HCT116 (cell line): ENCODE data around the gene EPHB2. TPM values are rescaled to one million over a fixed set of nuclear protein-coding genes. Genes with fewer than 3 reads are reported as not detected.

Experiments used
- ATAC-seq: fragments of 200-7000 bp; cut with Tn5 transposase; 2 replicates; pipeline ENCODE4 v1.9.1; 2020; ENCODE audit warnings: mild to moderate bottlenecking, moderate library complexity
- BruUV-seq: library from RNA; stranded (reverse); fragments of 400-500 nt; replicated peaks from 2 replicates; lab custom pipeline; 2021; lab: Mats Ljungman, UMichigan
- CTCF ChIA-PET: fragments of 300-600 bp; sonication (Branson Sonifier 250); formaldehyde crosslinking; loops from one replicate; lab custom pipeline; 2021; ENCODE audit warnings: antibody characterized with exemption; lab: Charles Lee
- POLR2A ChIA-PET: fragments of 300-600, 350-600 bp; sonication (Branson Sonifier 250); formaldehyde crosslinking; loops from one replicate; lab custom pipeline; 2021; ENCODE audit warnings: antibody characterized with exemption; lab: Charles Lee
- RAD21 ChIA-PET, 2 experiments: fragments of 300-600 bp; sonication (Branson Sonifier 250); formaldehyde crosslinking; loops; one replicate each; lab custom pipeline; 2023; ENCODE audit warnings: low total read pairs in 2 of 2; ENCODE audit not compliant: uncharacterized antibody in 2 of 2, unreplicated experiment in 2 of 2, low non-redundant PET in 1 of 2; lab: Charles Lee
- DNase-seq: peaks from one replicate; pipeline ENCODE4 v3.0.0-alpha.2; 2010; ENCODE audit warnings: low read depth, low spot score
- H2AFZ ChIP-seq: fragments of 200-600 bp; shearing (Covaris generic), sonication (generic); 2 replicates; pipeline ENCODE4 v1.6.1; 2017; ENCODE audit warnings: low read depth, mixed run types, mixed read lengths, antibody characterized with exemption, low read length; ENCODE audit not compliant: poor library complexity, severe bottlenecking
- H3K27ac ChIP-seq: 2 replicates; pipeline ENCODE4 v1.5.1; 2012; ENCODE audit warnings: low read depth, low read length
- H3K27me3 ChIP-seq: fragments of 200-600 bp; sonication (generic); 2 replicates; pipeline ENCODE4 v1.6.1; 2016; ENCODE audit warnings: mixed run types, low read length, mixed read lengths; ENCODE audit not compliant: insufficient read depth
- H3K36me3 ChIP-seq, 2 experiments: fragments of 200-500 bp in 1 of 2; fragments of 200-600 bp in 1 of 2; sonication (Bioruptor generic) in 1 of 2; sonication (generic) in 1 of 2; 2 replicates each; pipeline versions ENCODE4 v1.5.1 to v1.6.1; 2014 to 2016; ENCODE audit warnings: low read length in 2 of 2, inconsistent platforms in 1 of 2, mixed read lengths in 1 of 2, mixed run types in 1 of 2; ENCODE audit not compliant: insufficient read depth in 2 of 2, control insufficient read depth in 1 of 2
- H3K4me1 ChIP-seq, 2 experiments: fragments of 200-600 bp in 1 of 2; sonication (generic) in 1 of 2; 2 replicates each; pipeline versions ENCODE4 v1.5.1 to v1.6.1; 2012 to 2017; ENCODE audit warnings: low read length in 2 of 2, inconsistent platforms in 1 of 2, mild to moderate bottlenecking in 1 of 2, mixed read lengths in 1 of 2, mixed run types in 1 of 2, moderate library complexity in 1 of 2; ENCODE audit not compliant: insufficient read depth in 2 of 2, control insufficient read depth in 1 of 2
- H3K4me2 ChIP-seq: fragments of 200-600 bp; sonication (generic); 2 replicates; pipeline ENCODE4 v1.6.1; 2017; ENCODE audit warnings: mixed run types, low read length, mixed read lengths
- H3K4me3 ChIP-seq, 2 experiments: fragments of 200-600 bp in 1 of 2; sonication (generic) in 1 of 2; replicated peaks in 1 of 2; 2 replicates each; pipeline ENCODE4 v1.5.1; 2011 to 2016; ENCODE audit warnings: low read length in 2 of 2, control low read depth in 1 of 2, low read depth in 1 of 2, mild to moderate bottlenecking in 1 of 2, mixed read lengths in 1 of 2, mixed run types in 1 of 2
- H3K79me2 ChIP-seq: fragments of 200-600 bp; sonication (generic); 2 replicates; pipeline ENCODE4 v1.6.1; 2017; ENCODE audit warnings: mild to moderate bottlenecking, mixed run types, low read length, moderate library complexity, mixed read lengths; ENCODE audit not compliant: insufficient read depth
- H3K9ac ChIP-seq: fragments of 200-600 bp; sonication (generic); 2 replicates; pipeline ENCODE4 v1.6.1; 2016; ENCODE audit warnings: low read length, mixed read lengths
- H3K9me2 ChIP-seq: fragments of 200-600 bp; sonication (generic), shearing (Covaris generic); 2 replicates; pipeline ENCODE4 v1.6.1; 2017; ENCODE audit warnings: mixed run types, mild to moderate bottlenecking, moderate library complexity; ENCODE audit not compliant: insufficient read depth
- H3K9me3 ChIP-seq, 2 experiments: fragments of 200-500 bp in 1 of 2; fragments of 200-600 bp in 1 of 2; sonication (Bioruptor generic) in 1 of 2; sonication (generic) in 1 of 2; 2 replicates each; pipeline ENCODE4 v1.6.1; 2014 to 2017; ENCODE audit warnings: low read length in 2 of 2, mixed read lengths in 2 of 2, inconsistent platforms in 1 of 2, low read depth in 1 of 2, mild to moderate bottlenecking in 1 of 2, mixed run types in 1 of 2, moderate library complexity in 1 of 2; ENCODE audit not compliant: control insufficient read depth in 1 of 2, insufficient read depth in 1 of 2
- H4K20me1 ChIP-seq: fragments of 200-600 bp; sonication (generic), shearing (Covaris generic); 2 replicates; pipeline ENCODE4 v1.6.1; 2017; ENCODE audit warnings: mixed run types, mild to moderate bottlenecking, moderate library complexity; ENCODE audit not compliant: insufficient read depth
- CEBPB ChIP-seq: IDR thresholded peaks from 2 replicates; pipeline ENCODE4 v1.6.1; 2012; ENCODE audit warnings: low read depth
- ELF1 ChIP-seq: IDR thresholded peaks from 2 replicates; pipeline ENCODE4 v1.6.1; 2012; ENCODE audit warnings: low read depth, borderline replicate concordance
- EZH2 ChIP-seq: fragments of 200-600 bp; sonication (generic); IDR thresholded peaks from 2 replicates; pipeline ENCODE4 v1.6.1; 2017; ENCODE audit warnings: antibody characterized with exemption, mixed run types
- EZH2phosphoT487 ChIP-seq: fragments of 200-600 bp; IDR thresholded peaks from 2 replicates; pipeline ENCODE4 v1.6.1; 2018; ENCODE audit warnings: antibody characterized with exemption, borderline replicate concordance
- POLR2AphosphoS5 ChIP-seq: IDR thresholded peaks from 2 replicates; pipeline ENCODE4 v1.6.1; 2011; ENCODE audit warnings: mild to moderate bottlenecking, low read depth, low read length, moderate library complexity
- RAD21 ChIP-seq: IDR thresholded peaks from 2 replicates; pipeline ENCODE4 v1.6.1; 2012; ENCODE audit warnings: low read depth, mild to moderate bottlenecking
- SIN3A ChIP-seq: IDR thresholded peaks from 2 replicates; pipeline ENCODE4 v1.6.1; 2012; ENCODE audit warnings: low read depth
- SRF ChIP-seq: IDR thresholded peaks from 2 replicates; pipeline ENCODE4 v1.6.1; 2012; ENCODE audit warnings: low read depth
- YY1 ChIP-seq: IDR thresholded peaks from 2 replicates; pipeline ENCODE4 v1.6.1; 2011; ENCODE audit warnings: low read length, low read depth, moderate library complexity, mild to moderate bottlenecking; ENCODE audit not compliant: insufficient replicate concordance; ENCODE audit errors: extremely low read depth
- ZBTB33 ChIP-seq: IDR thresholded peaks from 2 replicates; pipeline ENCODE4 v1.6.1; 2011; ENCODE audit warnings: mild to moderate bottlenecking, low read length, moderate library complexity; ENCODE audit not compliant: insufficient replicate concordance; ENCODE audit errors: extremely low read depth
- ZFX ChIP-seq: fragments of 450-650 bp; IDR thresholded peaks from 2 replicates; pipeline ENCODE4 v1.6.1; 2017
- intact Hi-C: fragments of 100-400 bp; cut with micrococcal nuclease; formaldehyde crosslinking; loops from 2 replicates; pipeline ENCODE4 v1.10.0; 2022
- total RNA-seq: library from RNA; stranded (reverse); gene quantifications from one replicate; pipeline ENCODE4 v1.2.1, GENCODE V29; 2021; ENCODE audit not compliant: unreplicated experiment
- TF ChIP-seq, protein P1 (sequence below), 3 experiments: fragments of 200-600 bp in 1 of 3; sonication (generic) in 1 of 3; IDR thresholded peaks in 2 of 3; conservative IDR thresholded peaks in 1 of 3; 2 replicates each; pipeline ENCODE4 v1.5.1; 2012 to 2017; ENCODE audit warnings: low read depth in 2 of 3, low read length in 2 of 3, antibody characterized with exemption in 1 of 3, borderline replicate concordance in 1 of 3, control low read depth in 1 of 3, mild to moderate bottlenecking in 1 of 3, mixed read lengths in 1 of 3, mixed run types in 1 of 3, moderate library complexity in 1 of 3; ENCODE audit not compliant: insufficient read depth in 1 of 3

EPHB2 gene
- total RNA-seq, 1 experiment from 2014 or later, result 19.5 TPM

- no peaks in the 10 kb centered on the region for H3K4me1 ChIP-seq
- no peak overlapping the region for H3K27ac ChIP-seq
- peaks cover 12% of the 10 kb centered on the region; the same call in 1 of the 2 replicates for H3K27me3 ChIP-seq
- H3K4me2 ChIP-seq, result no peak overlapping the region
- no TSS peak for BruUV-seq
- no peaks in the 10 kb centered on the region for H3K36me3 ChIP-seq
- H4K20me1 ChIP-seq, result no peaks in the 10 kb centered on the region
- ChIA-PET CTCF (interaction anchor here (0.6 to 2.5 kb wide), 2 partner anchors 264 to 298 kb away, joined by 3 to 18 read pairs; no protein-coding TSS in a partner anchor), POLR2A (no interaction called here), RAD21 (no interaction called here)
- H3K9ac ChIP-seq, result no peak overlapping the region
- no peaks in the 10 kb centered on the region for H3K9me3 ChIP-seq
- H3K4me3 ChIP-seq, result no peak overlapping the region
- DNase-seq, result peak; percentile 24
- no peak overlapping the region for H2AFZ ChIP-seq
- intact Hi-C loops, result loop anchor here (1.0 kb wide), 2 partner anchors 265 to 299 kb away; no protein-coding TSS in a partner anchor
- no peaks in the 10 kb centered on the region for H3K79me2 ChIP-seq
- TF ChIP-seq, protein P1, sequence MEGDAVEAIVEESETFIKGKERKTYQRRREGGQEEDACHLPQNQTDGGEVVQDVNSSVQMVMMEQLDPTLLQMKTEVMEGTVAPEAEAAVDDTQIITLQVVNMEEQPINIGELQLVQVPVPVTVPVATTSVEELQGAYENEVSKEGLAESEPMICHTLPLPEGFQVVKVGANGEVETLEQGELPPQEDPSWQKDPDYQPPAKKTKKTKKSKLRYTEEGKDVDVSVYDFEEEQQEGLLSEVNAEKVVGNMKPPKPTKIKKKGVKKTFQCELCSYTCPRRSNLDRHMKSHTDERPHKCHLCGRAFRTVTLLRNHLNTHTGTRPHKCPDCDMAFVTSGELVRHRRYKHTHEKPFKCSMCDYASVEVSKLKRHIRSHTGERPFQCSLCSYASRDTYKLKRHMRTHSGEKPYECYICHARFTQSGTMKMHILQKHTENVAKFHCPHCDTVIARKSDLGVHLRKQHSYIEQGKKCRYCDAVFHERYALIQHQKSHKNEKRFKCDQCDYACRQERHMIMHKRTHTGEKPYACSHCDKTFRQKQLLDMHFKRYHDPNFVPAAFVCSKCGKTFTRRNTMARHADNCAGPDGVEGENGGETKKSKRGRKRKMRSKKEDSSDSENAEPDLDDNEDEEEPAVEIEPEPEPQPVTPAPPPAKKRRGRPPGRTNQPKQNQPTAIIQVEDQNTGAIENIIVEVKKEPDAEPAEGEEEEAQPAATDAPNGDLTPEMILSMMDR (IDR thresholded peaks at IDR 0.05 in 2 of 3, conservative IDR thresholded peaks at IDR 0.05 in 1 of 3; ENCODE audit: borderline replicate concordance in 1 of 3, insufficient read depth in 1 of 3, low read depth in 2 of 3, low read length in 2 of 3), result peak; percentile 67 to 78 (median 72); a peak in 5 of 6 replicates
- TF ChIP-seq POLR2AphosphoS5 (no peak), EZH2phosphoT487 (no peak), RAD21 (peak; percentile 89), ELF1 (no peak), SIN3A (no peak), CEBPB (no peak)
- H3K9me2 ChIP-seq, result no peaks in the 10 kb centered on the region
- ATAC-seq, result peak; percentile 70
Observed at GRCh38 chr1:22665752-22666151, 44.9 kb upstream of the EPHB2 start.

- Histone ChIP-seq H3K4me3 (no peak overlapping the region), H3K79me2 (no peaks in the 10 kb centered on the region), H3K4me1 (no peaks in the 10 kb centered on the region), H4K20me1 (no peaks in the 10 kb centered on the region), H3K9me3 (no peaks in the 10 kb centered on the region), H3K27ac (no peak overlapping the region), H3K36me3 (no peaks in the 10 kb centered on the region), H3K4me2 (no peak overlapping the region), H3K9me2 (no peaks in the 10 kb centered on the region), H3K9ac (no peak overlapping the region), H2AFZ (no peak overlapping the region), H3K27me3 (peaks cover 15% of the 10 kb centered on the region; the same call in 1 of the 2 replicates)
- no peak for TF ChIP-seq ZBTB33
- TF ChIP-seq ELF1, result no peak
- no peak for TF ChIP-seq YY1
- TF ChIP-seq RAD21, result no peak
- TF ChIP-seq SRF, result no peak
- no peak for TF ChIP-seq ZFX
- no peak for TF ChIP-seq EZH2
- no peak for DNase-seq
- ChIA-PET POLR2A (no interaction called here), RAD21 (no interaction called here), CTCF (interaction anchor here (1.4 to 2.5 kb wide), 2 partner anchors 196 to 264 kb away, joined by 4 to 18 read pairs; no protein-coding TSS in a partner anchor)
- no peak for ATAC-seq
- intact Hi-C loops, result no loop called here
- no TSS peak for BruUV-seq
Observed at GRCh38 chr1:22666412-22666811, 44.2 kb upstream of the EPHB2 start.
